Activated naive CD8-positive, alpha-beta T cell treated with anti-CD3 and anti-CD28 coated beads, Interleukin-2, amount 10 ng/mL, durations not matched to agents 7 days and 5 days (primary cell): Measurements from ENCODE around the gene TDRD5. TPM values are rescaled to one million over a fixed set of nuclear protein-coding genes. Genes with fewer than 3 reads are reported as not detected.
A peak's percentile ranks its signal among the peaks of the same experiment; 100 is the strongest.

Source experiments
- ATAC-seq: fragments of 150-1000 bp; cut with Tn5 transposase; one replicate; pipeline ENCODE4 v1.10.0; 2021; ENCODE audit warnings: low read depth, moderate library complexity
- POLR2A ChIA-PET: fragments of 350-600 bp; sonication (Branson Sonifier 250); formaldehyde crosslinking; loops from one replicate; lab custom pipeline; 2021; ENCODE audit warnings: antibody characterized with exemption; lab: Charles Lee
- DNase-seq: peaks from one replicate; pipeline ENCODE4 v3.0.0; 2021
- H3K27ac Mint-ChIP-seq: one replicate; pipeline ENCODE4 v1.8.0; 2022; ENCODE audit warnings: mild to moderate bottlenecking, mixed read lengths
- H3K27me3 Mint-ChIP-seq: one replicate; pipeline ENCODE4 v1.8.0; 2022; ENCODE audit warnings: mild to moderate bottlenecking, moderate library complexity, mixed read lengths
- H3K36me3 Mint-ChIP-seq: one replicate; pipeline ENCODE4 v1.8.0; 2021; ENCODE audit warnings: mild to moderate bottlenecking, mixed read lengths
- H3K4me1 Mint-ChIP-seq: one replicate; pipeline ENCODE4 v1.8.0; 2021; ENCODE audit warnings: mixed read lengths
- H3K4me3 Mint-ChIP-seq: one replicate; pipeline ENCODE4 v1.8.0; 2022; ENCODE audit warnings: mild to moderate bottlenecking, moderate library complexity, mixed read lengths
- H3K9me3 Mint-ChIP-seq: one replicate; pipeline ENCODE4 v1.8.0; 2021; ENCODE audit warnings: mixed read lengths
- total RNA-seq, 2 experiments: library from RNA; stranded (reverse); gene quantifications; one replicate each; pipeline ENCODE4 v1.2.3, GENCODE V29; 2021

Gene TDRD5
- total RNA-seq, 2 experiments from 2014 or later: not detected

DNA sequence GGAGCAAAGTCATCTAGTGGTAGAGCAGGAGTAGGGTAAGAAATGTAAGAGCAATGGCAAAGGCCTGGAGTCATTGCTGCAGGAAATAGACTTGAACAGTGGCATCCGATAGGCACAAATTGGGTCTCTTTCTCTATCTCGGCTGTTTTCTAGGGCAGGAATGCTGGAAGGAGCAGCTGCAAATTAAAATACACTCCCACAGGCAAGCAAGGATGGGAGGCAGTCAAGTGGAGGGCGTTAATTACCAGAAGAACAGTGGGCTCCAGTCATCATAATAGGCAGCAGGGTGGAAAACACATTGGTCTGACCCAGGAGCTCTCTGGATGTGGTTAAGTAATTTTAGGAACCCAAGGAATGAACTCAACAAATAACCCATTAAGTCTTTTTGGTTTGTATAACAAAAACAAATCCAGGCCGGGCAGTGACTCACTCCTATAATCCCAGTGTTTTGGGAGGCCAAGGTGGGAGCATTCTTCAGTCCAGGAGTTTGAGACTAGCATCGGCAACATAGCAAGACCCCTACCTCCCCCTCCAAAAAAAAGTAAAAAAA lies 7.8 kb upstream of the TDRD5 start:
- DNase-seq (no peak), ATAC-seq (no peak)
- POLR2A ChIA-PET: no interaction called here
- H3K27me3 Mint-ChIP-seq: peaks cover 41% of the 10 kb centered on the region
- no peaks in the 10 kb centered on the region for H3K36me3 Mint-ChIP-seq
- H3K9me3 Mint-ChIP-seq: no peaks in the 10 kb centered on the region
- H3K27ac Mint-ChIP-seq: no peak overlapping the region
- H3K4me3 Mint-ChIP-seq: no peak overlapping the region
- no peaks in the 10 kb centered on the region for H3K4me1 Mint-ChIP-seq

DNA sequence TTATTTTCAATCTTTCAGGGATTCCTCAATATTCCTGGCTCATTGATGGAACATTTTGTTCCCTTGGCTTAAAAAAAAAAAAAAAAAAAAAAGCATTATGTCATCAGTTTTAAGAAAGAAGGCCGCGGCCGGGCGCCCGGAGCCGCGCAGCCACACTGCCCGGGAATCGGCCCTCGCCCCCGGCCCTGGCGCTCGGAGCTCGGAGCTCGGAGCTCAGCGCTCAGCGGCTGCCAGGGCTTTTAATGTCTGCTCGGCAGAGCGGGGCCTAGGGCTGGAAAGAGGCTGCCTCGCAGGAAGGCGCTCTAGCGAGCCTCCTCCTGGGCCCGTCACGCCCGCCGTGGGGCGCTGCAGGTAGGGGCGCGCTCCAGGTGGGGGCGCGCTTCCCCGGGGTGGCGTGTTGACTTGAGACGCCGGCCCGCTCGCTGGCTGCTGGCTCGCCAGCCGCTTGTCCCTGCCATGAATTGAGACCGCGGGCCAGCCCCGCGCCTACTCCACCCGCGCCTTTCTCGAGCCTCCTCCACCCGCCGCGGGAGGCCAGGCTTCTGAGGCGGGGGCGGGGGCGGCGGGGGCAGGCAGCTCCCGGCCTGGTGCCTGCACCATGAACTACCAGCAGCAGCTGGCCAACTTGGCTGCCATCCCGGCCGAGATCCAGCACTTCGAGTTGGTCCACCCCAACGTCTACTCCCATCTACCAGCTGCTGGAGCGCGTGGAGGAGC lies 5.4 kb upstream of the TDRD5 start:
- no peak for DNase-seq
- POLR2A ChIA-PET: no interaction called here
- no peaks in the 10 kb centered on the region for H3K9me3 Mint-ChIP-seq
- ATAC-seq: peak; percentile 30
- no peaks in the 10 kb centered on the region for H3K4me1 Mint-ChIP-seq
- peaks cover 48% of the 10 kb centered on the region for H3K27me3 Mint-ChIP-seq
- H3K27ac Mint-ChIP-seq: no peak overlapping the region
- no peak overlapping the region for H3K4me3 Mint-ChIP-seq
- no peaks in the 10 kb centered on the region for H3K36me3 Mint-ChIP-seq

DNA sequence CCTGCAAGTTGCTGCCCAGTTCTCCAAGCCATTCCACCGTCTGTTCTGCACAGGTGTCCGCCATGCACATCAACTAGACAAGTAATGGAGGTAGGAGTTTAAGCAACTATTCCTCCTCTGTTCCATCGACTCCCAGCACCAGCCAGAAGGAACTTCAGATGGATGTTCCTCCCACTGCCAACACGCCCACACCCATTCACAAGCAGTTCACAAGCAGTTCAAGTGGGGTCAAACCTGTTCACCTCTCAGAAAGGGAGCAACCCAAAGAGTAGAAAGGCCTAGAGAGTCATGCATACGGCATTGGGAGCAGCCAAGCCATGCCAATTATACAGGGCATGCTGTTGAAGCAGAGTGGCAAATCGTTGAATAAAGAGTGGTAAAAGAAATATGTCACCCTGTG lies 4.3 kb upstream of the TDRD5 start:
- ATAC-seq: no peak
- no peak for DNase-seq
- no peaks in the 10 kb centered on the region for H3K36me3 Mint-ChIP-seq
- POLR2A ChIA-PET: no interaction called here
- no peaks in the 10 kb centered on the region for H3K9me3 Mint-ChIP-seq
- H3K27ac Mint-ChIP-seq: no peak overlapping the region
- no peaks in the 10 kb centered on the region for H3K4me1 Mint-ChIP-seq
- peaks cover 50% of the 10 kb centered on the region for H3K27me3 Mint-ChIP-seq
- H3K4me3 Mint-ChIP-seq: no peak overlapping the region

DNA sequence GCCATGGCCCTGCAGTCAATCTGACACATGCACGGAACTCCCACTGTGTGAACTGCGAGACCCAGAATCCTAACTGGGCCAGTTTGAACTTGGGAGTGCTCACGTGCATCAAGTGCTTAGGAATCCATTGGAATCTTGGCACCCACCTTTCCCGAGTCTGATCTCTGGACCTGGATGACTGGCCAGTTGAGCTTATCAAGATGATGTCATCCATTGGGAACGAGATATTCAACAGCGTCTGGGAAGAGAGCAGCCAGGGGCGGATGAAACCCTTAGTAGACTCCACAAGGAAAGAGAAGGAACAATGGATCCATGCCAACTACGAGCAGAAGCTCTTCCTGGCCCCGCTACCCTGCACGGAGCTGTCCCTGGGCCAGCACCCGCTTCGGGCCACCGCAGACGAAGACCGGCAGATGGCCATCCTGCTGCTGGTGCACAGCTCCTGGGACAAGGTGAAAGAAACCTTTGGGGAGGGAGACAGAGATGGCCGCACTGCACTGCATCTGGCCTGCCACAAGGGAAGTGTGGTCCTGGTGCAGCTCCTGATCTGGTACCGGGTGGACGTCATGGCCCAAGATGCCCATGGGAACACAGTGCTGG lies 3.1 kb upstream of the TDRD5 start:
- Mint-ChIP-seq H3K27ac (no peak overlapping the region), H3K4me1 (no peaks in the 10 kb centered on the region), H3K9me3 (no peaks in the 10 kb centered on the region), H3K36me3 (no peaks in the 10 kb centered on the region), H3K27me3 (peaks cover 58% of the 10 kb centered on the region), H3K4me3 (no peak overlapping the region)
- ATAC-seq (no peak), DNase-seq (no peak)
- POLR2A ChIA-PET: no interaction called here

DNA sequence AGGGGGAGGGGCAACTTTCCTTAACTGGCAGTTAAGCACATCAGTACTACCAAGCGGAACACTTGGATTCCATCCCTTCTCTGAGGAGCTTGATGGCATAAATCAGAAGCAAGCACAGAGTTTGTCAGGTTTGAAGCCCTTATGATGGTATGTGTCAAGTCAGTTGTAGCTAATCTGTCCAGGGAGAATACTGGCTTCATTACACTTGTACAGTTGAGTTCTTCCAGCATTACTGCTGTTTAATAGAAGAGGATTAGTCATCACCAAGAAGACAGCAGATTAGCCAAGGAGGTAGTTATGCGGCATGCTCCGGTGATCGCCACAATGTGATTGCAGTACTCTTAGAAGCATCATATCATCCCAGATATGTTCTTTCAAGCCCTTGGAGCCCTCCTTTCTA lies 2.1 kb upstream of the TDRD5 start:
- DNase-seq (no peak), ATAC-seq (no peak)
- Mint-ChIP-seq H3K9me3 (no peaks in the 10 kb centered on the region), H3K4me3 (no peak overlapping the region), H3K4me1 (no peaks in the 10 kb centered on the region), H3K27me3 (peaks cover 55% of the 10 kb centered on the region), H3K36me3 (no peaks in the 10 kb centered on the region), H3K27ac (no peak overlapping the region)
- POLR2A ChIA-PET: no interaction called here

DNA sequence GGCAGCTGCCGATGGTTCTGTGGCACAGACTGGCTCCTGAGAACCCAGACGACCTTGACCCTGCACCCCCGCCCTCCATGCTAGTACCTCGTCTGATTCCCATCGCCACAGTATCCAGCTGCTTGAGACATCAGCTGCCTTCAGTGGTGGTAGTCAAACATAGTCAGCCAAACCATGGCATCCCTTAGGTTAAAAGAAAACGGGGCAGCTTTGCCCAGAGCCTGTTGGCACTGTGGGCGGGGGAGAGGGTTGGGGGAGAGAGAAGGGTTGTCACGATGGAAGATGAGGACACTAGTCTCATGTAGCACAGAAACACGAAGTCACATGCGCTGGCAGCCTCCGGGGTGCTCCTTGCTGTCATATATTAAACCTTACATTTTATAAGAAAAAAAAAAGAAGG lies 961 bp upstream of the TDRD5 start:
- ATAC-seq (no peak), DNase-seq (no peak)
- no peaks in the 10 kb centered on the region for H3K9me3 Mint-ChIP-seq
- no peaks in the 10 kb centered on the region for H3K36me3 Mint-ChIP-seq
- no peak overlapping the region for H3K4me3 Mint-ChIP-seq
- POLR2A ChIA-PET: no interaction called here
- peaks cover 44% of the 10 kb centered on the region for H3K27me3 Mint-ChIP-seq
- H3K27ac Mint-ChIP-seq: no peak overlapping the region
- H3K4me1 Mint-ChIP-seq: no peaks in the 10 kb centered on the region

DNA sequence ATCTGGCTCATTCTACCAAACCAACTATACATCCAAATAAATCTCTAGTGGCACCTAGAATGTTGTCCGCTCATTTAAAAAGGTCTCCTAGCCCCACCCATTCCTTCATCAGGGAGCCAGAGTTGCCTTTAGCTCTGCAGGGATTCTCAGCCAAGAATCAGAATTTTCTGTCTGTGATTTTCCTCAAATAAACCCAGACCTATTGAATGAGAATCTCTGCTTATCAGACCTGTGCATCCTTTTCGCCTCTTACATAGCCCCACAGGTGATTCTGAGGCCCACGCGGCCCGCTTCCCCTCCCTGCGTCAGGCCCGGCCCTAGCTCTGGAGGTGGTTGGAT lies 410 bp upstream of the TDRD5 start:
- no peaks in the 10 kb centered on the region for H3K36me3 Mint-ChIP-seq
- H3K9me3 Mint-ChIP-seq: no peaks in the 10 kb centered on the region
- no peak overlapping the region for H3K27ac Mint-ChIP-seq
- no peak for DNase-seq
- no peak for ATAC-seq
- H3K4me3 Mint-ChIP-seq: no peak overlapping the region
- peaks cover 40% of the 10 kb centered on the region for H3K27me3 Mint-ChIP-seq
- no peaks in the 10 kb centered on the region for H3K4me1 Mint-ChIP-seq
- POLR2A ChIA-PET: no interaction called here

DNA sequence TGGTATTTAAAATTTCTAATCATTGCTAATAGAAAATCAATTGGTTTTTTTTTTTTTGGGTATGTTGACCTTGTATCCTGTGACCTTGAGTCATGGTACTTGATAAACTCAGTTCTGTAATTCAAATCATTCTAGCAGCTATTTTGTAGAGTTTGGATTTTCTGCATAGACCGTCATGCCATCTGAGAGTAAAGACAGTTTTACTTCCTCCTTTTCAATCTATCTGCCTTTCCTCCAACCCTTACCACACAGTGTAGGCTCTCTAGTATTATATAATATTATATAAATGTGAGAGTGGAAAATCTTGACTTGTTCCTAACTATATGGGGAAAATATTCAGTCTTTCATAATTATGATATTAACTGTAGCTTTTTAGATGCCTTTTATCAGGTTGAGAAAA lies 7.0 kb downstream of the TDRD5 start:
- POLR2A ChIA-PET: no interaction called here
- no peak for ATAC-seq

DNA sequence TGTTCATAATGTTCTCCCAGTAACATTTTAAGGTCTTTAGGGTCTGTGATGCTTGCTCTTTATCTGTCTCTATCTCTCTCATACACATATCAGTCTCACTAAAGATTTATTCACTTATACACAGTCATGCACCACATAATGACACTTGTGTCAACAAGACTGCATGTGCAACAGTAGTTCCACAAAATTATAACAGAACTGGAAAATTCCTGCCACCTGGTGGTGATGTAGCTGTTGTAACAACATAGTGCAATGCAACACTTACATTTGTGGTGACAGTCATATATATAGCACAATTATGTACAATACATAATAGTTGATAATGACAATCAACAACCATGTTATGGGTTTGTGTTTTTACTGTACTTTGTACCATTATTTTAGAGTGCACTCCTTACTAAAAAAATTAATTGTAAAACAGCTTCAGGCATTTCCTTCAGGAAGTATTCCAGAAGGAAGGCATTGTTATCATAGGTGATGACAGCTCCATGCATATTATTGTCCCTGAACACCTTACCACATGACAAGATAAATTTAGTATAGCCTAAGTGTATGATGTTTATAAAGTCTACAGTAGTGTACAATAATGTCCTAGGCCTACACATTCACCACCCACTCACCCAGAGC lies 8.1 kb downstream of the TDRD5 start:
- POLR2A ChIA-PET: no interaction called here
- DNase-seq (no peak), ATAC-seq (no peak)
- Mint-ChIP-seq H3K36me3 (no peaks in the 10 kb centered on the region), H3K27ac (no peak overlapping the region), H3K27me3 (peaks cover 5% of the 10 kb centered on the region), H3K9me3 (no peaks in the 10 kb centered on the region), H3K4me1 (no peaks in the 10 kb centered on the region), H3K4me3 (no peak overlapping the region)

More for the DNA sequence above, 7.0 kb downstream of the TDRD5 start:
- Mint-ChIP-seq H3K4me3 (no peak overlapping the region), H3K36me3 (no peaks in the 10 kb centered on the region), H3K27ac (no peak overlapping the region), H3K9me3 (no peaks in the 10 kb centered on the region), H3K4me1 (no peaks in the 10 kb centered on the region), H3K27me3 (peaks cover 8% of the 10 kb centered on the region)
- no peak for DNase-seq

DNA sequence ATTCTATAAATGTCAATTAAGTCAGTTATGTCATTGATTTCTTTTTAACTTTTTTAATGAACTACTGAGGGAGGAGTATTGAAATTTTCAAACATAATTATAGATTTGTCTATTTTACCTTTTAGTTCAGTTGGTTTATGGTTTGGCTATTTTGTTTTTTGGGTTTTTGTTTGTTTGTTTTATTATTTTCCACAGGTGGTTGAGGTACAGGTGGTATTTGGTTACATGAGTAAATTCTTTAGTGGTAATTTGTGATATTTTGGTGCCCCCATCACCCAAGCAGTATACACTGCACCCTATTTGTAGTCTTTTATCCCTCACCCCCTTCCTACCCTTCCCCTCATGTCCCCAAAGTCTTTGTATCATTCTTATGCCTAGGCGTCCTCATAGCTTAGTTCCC lies 9.5 kb downstream of the TDRD5 start:
- POLR2A ChIA-PET: no interaction called here
- Mint-ChIP-seq H3K4me1 (no peaks in the 10 kb centered on the region), H3K36me3 (no peaks in the 10 kb centered on the region), H3K9me3 (no peaks in the 10 kb centered on the region), H3K27ac (no peak overlapping the region), H3K4me3 (no peak overlapping the region), H3K27me3 (peaks cover 5% of the 10 kb centered on the region)
- no peak for ATAC-seq
- DNase-seq: no peak

DNA sequence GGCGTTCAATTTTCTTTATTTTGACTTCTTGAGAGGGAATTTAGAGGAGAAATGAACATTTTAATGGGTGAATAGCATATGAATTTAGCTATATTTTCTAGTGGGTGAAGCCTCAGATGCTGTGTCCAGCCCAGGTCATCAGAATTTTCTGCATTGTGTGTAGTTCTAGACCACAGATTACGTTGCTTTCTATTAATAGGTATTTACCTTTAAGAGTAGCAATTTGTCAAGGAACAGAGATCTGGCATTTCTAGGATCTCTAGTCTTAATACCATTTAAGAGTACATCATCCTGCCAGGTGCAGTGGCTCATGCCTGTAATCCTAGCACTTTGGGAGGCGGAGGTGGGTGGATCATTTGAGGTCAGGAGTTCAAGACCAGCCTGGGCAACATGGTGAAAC lies 20.7 kb downstream of the TDRD5 start:
- H3K9me3 Mint-ChIP-seq: no peaks in the 10 kb centered on the region
- no peak overlapping the region for H3K27ac Mint-ChIP-seq
- H3K36me3 Mint-ChIP-seq: no peaks in the 10 kb centered on the region
- H3K4me3 Mint-ChIP-seq: no peak overlapping the region
- H3K27me3 Mint-ChIP-seq: peaks cover 11% of the 10 kb centered on the region
- no peak for ATAC-seq
- POLR2A ChIA-PET: no interaction called here
- H3K4me1 Mint-ChIP-seq: no peaks in the 10 kb centered on the region
- no peak for DNase-seq

DNA sequence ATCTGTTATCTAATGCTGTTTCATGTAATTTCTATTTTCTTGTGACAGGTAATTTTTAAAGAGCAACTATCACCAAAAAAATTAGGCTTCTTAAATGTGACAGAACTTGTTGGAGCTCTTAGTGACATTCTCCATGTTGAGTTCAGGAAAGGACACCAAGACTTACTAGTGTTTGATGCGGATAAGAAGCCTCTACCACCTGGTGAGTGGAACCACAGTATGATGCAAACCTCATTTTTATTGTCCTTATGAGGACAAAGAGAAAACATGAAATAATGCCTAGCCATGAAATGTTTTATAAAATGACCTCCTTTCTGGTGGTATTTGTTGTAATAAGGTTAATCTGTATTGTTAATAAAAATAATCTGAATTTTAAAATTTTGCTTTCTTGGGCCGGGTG lies 39.1 kb downstream of the TDRD5 start:
- Mint-ChIP-seq H3K36me3 (no peaks in the 10 kb centered on the region), H3K4me1 (no peaks in the 10 kb centered on the region), H3K27ac (no peak overlapping the region), H3K4me3 (no peak overlapping the region), H3K9me3 (no peaks in the 10 kb centered on the region), H3K27me3 (no peaks in the 10 kb centered on the region)
- POLR2A ChIA-PET: no interaction called here
- no peak for ATAC-seq
- no peak for DNase-seq

DNA sequence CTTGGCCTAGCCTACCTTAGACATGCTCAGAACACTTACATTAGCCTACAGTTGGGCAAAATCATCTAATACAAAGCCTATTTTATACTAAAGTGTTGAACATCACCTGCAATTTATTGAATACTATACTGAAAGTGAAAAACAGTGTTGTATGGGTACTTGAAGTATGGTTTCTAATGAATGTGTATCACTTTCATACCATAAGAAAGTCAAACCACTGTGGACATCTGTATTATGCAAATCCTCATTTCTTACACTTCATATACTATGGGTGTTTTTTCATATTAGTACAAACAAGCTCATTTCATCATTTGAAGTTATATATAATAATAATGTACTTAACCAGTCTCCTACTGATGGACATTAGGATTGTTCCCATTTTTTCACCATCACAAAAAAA lies 41.2 kb downstream of the TDRD5 start:
- DNase-seq: no peak
- Mint-ChIP-seq H3K27me3 (peaks cover 3% of the 10 kb centered on the region), H3K9me3 (no peaks in the 10 kb centered on the region), H3K4me3 (no peak overlapping the region), H3K4me1 (no peaks in the 10 kb centered on the region), H3K27ac (no peak overlapping the region), H3K36me3 (no peaks in the 10 kb centered on the region)
- POLR2A ChIA-PET: no interaction called here
- ATAC-seq: no peak

DNA sequence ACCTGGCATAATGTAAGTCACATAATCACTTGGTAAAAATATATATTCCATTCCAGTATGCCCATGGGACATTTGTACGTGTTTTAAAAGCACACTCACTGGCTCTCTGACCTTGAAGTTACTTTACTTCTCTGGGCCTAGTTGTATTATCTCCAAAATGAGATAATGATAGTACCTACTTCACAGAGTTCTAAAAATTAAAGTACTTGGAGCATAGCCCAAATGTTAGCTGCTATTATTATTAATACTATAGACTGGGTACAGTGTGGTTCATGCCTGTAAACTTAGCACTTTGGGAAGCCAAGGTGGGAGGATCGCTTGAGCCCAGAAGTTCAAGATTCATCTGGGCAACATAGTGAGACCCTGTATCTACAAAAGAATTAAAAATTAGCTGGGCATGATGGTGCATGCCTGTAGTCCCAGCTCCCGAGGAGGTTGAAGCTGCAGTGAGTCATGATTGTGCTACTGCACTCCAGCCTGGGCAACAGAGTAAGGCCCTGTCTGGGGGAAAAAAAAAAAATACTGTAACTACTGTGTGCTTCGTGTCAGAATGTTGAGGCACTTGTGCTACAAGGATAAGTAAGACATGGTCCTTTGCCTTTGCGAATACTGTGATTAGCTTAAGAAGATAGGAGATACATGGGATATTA lies 45.7 kb downstream of the TDRD5 start:
- Mint-ChIP-seq H3K9me3 (no peaks in the 10 kb centered on the region), H3K4me3 (no peak overlapping the region), H3K27me3 (peaks cover 4% of the 10 kb centered on the region), H3K36me3 (no peaks in the 10 kb centered on the region), H3K4me1 (no peaks in the 10 kb centered on the region), H3K27ac (no peak overlapping the region)
- DNase-seq (no peak), ATAC-seq (no peak)
- POLR2A ChIA-PET: no interaction called here
